Sigmoid colon (tissue), 4 donors: ENCODE data around the gene PIGO.

Experiments
- EP300 ChIP-seq, 4 donors: sonication (generic); formaldehyde crosslinking; IDR thresholded peaks; one replicate each; pipeline ENCODE4 v1.6.1; 2017; ENCODE audit warnings: antibody characterized with exemption in 4 of 4
- POLR2A ChIP-seq, 2 donors: fragments of 450-650 bp; IDR thresholded peaks; one replicate each; pipeline ENCODE4 v1.6.1; 2016; ENCODE audit warnings: antibody characterized with exemption in 2 of 2, mild to moderate bottlenecking in 2 of 2, moderate library complexity in 2 of 2

DNA sequence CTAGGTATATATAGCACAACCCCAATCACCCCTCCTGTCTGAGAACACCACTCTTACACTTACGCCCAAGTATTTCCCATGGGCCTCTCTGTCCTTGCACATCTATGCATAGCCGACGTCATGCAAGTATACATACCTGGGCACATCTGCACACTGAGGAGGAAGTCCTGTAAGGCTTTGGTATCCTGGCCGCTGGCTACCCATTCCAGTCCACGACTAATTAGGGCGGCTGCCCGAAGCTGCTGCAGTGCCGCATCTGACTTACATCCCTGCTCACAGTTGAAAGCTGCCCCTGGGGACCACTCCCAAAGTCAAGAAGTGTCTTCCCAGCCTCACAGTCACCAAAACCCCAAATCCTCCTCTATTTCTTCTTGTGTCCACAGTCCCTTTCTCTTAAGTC, 21.6 kb downstream of the PIGO start:
- TF ChIP-seq EP300 (IDR thresholded peaks at IDR 0.05) (no peak), POLR2A (IDR thresholded peaks at IDR 0.05) (no peak)
